Astrocyte of the hippocampus (primary cell): ENCODE measurements around the gene TMEM222.

ENCODE experiments used
- DNase-seq: peaks from one replicate; pipeline ENCODE4 v3.0.0; 2011; ENCODE audit warnings: low read depth, low spot score

The TMEM222 gene

DNA sequence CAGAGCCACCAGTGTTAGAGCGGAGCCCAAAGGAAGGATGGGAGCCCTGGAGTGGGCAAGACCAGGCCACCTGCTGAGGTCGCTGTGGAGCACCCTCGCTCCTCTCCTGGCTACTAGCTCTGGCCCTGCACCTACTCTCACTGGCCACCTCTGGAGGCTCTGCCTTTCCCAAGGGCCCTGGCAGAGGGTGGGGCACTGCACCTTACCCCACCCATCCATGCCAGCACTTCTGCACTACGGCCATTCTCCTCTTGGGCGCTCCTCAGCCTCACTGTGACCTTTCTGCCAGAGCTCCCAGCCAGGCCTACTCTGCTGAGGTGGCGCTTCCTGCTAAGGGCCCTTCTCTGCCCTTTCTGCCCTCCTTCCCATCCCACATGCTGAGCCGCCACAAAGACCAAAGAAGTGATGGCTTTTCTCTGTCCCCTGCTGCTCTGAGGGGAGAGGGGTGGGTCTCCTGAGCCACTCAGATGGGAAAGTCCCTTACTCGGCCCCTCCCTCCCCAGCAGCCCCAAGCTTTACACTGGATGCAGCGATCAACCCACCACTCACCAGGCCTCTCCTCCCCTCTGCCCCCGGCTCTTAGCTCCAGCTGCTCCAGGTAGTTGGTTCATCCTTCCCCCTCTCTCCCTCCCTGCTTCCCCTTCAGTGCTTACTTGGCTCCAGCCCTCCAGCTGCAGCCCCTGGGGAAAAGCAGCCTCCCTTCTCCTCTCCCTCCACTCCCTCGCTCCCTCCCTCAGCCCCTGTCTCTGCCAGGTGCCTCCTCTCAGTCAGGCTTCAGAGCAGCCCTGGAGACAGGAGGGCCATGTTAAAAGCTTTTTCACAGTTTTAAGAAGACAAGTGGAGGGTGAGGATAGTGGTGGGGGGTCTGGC lies 14.8 kb upstream of the TMEM222 start:
- DNase-seq, result no peak

DNA sequence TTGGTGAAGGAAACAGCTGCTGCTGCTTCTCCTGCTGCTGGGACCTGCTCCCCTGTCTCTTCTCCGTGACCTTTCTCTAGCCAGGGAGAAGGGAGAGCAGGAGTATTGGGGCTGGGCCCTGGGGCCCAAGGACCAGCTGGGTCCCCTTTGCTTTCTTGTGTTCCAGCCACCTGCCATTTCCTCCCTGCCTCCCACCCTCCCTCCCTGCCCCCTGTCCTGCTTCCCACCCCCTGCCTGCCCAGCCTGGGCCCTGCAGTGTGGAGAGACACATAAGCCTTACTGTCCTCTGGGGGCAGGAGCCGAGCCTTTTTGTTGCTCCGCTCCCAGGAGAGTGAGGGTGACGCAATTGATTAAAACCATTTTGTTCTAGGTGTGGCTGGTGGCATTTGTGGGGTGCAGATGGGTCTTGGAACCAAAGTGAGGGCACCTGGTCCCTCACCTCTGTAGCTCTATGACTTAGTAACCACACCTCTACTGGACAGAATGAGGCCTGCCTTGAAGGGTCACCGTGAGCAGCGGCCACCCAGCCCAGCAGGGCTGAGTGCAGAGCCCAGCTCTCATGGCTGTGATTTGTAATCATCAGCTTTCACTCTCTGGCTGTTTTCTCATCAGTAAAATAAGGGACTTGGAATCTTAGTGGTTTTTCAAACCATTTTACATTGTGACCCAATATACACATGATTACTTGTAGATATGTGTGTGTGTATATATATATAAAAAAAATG lies 13.9 kb upstream of the TMEM222 start:
- DNase-seq, result no peak

DNA sequence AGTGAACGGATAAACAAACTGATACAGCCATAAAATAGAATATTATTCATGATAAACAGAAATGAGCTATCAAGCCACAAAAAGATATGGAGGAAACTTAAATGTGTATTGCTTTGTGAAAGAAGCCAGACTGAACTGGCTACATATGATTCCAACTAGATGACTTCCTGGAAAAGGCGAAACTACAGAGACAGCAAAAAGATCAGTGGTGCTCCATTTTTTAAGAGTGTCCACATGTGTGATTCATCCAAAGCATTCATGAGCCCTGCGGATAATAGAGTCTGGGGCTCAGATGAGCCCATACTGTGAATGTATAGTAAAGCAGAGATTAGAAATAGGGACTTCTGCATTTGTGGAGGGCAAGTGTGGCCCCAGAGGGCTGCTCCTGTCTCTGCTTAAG lies 7.8 kb upstream of the TMEM222 start:
- no peak for DNase-seq

DNA sequence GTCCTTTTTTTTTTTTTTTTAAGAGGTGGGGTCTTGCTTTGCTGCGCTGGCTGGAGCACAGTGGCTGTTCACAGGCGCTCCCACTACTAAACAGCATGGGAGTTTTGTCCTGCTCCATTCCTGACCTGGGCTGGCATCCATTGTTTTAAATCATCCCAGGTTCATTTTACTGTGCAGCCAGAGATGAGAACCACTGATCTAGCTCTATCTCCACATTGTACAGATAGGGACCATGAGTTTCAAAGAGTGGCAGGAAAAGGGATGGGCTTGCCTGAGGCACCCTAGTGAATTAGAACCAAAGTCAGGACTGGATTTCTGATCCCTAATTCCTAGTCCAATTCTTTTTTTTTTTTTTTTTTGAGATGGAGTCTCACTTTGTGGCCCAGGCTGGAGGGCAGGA lies 7.2 kb upstream of the TMEM222 start:
- no peak for DNase-seq

DNA sequence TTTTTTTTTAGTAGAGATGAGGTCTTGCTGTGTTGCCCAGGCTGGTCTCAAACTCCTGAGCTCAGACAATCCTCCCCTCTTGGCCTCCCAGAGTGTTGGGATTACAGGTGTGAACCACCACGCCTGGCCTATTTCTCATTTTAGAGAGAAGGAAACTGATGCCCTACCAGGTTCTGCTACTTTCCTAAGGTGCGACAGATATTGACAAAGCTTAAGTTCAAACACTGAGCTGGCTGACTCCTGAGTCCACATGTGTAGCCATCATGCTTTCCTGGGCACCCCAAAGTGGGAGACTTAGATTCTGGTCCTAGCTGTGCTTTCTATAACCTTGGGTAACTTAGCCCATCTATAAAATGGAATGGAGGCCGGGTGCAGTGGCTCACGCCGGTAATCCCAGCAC lies 5.1 kb upstream of the TMEM222 start:
- no peak for DNase-seq

DNA sequence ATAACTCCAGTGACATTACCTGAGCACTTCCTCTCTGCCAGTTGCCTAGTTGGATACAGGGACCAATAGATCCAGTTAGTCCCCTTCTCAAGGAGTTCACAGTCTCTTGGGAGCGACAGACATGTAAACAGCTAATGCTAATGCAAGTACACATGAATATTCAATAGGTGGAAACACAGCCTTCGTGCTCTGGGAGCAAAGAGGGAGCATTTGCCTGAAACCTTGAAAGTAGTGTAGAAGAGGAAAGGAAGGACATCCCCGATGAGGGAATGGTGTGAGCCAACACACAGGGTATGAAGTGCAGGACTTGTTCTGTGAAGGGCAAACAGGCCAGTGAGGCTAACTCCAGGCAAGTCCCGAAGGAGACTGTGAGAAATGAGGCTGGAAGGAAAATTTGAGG lies 3.8 kb upstream of the TMEM222 start:
- no peak for DNase-seq

DNA sequence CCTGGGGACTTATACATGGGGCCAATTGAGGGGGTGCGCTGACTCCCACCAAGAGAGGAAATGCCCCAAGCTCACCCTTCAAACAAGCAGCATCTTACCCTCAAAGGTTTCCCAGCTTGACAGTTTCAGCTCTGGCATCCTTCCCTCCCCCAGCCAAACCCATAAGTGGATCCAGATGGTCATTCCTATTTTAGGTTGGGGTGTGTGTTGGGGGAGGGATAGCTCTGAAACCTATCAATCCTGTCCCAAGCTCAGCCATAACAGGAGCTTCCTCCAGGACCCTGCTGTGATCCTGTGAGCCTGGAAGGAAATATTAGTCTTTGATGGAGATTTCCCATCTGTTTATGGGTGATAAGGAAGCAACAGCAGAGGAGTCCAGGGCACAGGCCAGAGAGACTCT lies 3.4 kb upstream of the TMEM222 start:
- no peak for DNase-seq

DNA sequence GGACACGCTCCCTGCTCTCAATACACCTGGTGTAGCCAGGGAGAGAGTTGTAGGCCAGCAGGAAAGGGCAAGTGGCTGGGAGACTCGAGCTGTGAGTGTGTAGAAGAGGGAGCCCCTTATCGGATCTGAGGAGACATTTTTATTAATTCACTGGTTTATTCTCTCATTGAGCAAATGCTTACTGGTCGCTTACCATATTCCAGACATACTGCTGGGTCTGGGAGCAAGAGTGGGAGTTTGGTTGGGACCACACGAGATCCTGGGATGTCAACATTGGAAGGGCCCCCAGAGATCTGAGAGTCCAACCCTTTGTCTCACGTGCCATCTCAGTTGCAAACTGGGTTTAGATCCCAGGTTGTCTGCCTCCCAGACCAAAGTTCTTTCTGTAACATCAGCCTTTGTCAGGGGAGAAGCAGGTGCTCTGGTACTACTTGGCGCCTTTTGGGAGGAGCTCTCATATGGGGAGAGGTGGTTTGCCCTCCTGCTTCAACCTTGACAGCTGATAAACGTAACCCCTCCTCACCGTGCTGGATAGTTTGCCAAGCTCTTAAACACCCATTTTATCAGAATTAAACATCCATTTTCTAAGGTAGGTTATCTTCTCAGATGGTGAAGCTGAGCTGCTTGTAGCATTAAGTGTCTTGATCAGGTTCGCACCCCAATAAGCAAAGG lies 742 bp downstream of the TMEM222 start:
- no peak for DNase-seq

DNA sequence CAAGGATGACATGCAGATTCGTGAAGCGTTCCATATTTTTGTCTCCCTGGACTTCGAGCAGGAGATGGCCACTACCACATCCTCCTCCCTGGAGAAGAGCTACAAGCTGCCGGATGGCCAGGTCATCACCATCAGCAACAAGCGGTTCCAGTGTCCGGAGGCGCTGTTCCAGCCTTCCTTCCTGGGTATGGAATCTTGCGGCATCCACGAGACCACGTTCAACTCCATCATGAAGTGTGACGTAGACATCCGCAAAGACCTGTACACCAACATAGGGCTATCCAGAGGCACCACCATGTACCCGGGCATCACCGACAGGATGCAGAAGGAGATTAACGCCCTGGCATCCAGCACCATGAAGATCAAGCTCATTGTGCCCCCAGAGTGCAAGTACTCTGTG lies 3.3 kb downstream of the TMEM222 start:
- no peak for DNase-seq

DNA sequence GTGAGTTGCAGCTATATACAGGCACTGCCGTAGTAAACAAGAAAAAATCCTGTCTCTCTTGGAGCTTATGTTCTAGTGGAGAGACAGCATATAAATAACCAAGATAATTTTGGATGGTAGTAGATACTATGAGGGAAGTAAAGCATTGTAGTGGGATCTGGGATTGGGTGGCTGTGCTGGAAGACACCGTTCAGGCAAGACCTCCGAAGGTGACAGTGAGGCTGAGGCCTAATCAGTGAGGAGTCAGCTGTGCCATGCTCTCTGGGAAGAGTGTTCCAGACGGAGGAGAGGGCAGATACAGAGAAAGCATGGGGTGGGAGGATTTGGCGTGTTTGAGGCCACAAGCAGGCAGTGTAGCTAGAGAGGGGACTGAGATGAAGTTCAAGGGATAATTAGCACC lies 6.0 kb downstream of the TMEM222 start:
- no peak for DNase-seq

DNA sequence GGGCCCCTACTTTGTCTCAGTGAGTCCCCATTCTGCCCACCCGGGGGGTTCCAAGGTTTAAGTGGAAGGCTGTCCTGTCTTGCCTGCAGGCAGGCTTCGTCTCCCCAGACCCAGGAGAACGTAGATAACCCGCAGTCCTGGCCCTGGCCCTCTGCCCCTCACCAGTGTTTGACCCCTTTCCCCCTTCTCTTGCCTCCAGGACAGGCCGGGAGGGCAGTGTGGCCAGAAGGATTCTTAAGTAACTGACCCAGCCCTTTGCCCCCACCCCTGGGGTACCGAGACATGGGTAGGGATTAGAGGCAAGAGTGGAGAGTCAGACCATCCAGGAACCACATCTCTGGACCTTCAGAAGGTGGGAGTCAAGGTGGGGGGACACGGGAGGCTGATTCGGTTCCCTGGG lies 8.8 kb downstream of the TMEM222 start:
- DNase-seq, result no peak

DNA sequence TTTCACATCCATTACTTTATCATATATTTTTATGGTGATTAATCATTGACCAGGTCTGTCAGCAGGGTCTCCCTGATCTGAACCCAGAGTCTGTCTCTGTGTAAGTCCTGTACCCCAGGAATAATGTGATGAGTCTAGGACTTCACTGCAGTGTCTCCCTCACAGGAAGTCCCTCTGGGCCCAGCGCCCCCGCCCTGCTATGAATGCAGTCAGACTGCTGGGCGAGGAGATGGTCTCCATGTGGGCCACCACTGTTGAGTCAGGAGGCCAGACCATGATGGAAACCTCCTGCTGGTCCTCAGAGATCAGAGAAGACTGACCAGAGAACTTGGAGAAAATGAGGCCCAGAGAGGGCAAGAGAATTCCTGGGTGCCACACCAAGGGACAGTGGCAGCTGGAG lies 9.5 kb downstream of the TMEM222 start:
- DNase-seq, result no peak

DNA sequence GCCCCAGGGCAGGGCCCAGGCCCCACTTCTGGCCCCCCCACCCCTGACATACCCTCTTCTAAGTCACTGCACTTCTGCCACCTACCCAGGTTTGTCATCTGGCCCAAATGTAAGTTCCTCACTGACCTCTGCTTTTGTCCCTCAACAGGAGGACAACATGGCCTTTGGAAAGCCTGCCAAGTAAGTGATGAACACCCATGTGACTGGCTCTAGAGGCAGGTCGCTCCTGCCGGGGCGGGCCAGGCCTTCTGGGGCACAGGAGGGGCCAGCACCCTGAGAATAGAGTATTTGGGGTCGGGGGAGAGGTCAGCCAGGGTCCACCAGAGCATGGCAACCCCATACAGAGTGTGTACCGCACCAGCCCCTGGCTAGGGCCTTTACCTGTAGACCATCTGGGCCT lies 10.0 kb downstream of the TMEM222 start:
- DNase-seq, result no peak

DNA sequence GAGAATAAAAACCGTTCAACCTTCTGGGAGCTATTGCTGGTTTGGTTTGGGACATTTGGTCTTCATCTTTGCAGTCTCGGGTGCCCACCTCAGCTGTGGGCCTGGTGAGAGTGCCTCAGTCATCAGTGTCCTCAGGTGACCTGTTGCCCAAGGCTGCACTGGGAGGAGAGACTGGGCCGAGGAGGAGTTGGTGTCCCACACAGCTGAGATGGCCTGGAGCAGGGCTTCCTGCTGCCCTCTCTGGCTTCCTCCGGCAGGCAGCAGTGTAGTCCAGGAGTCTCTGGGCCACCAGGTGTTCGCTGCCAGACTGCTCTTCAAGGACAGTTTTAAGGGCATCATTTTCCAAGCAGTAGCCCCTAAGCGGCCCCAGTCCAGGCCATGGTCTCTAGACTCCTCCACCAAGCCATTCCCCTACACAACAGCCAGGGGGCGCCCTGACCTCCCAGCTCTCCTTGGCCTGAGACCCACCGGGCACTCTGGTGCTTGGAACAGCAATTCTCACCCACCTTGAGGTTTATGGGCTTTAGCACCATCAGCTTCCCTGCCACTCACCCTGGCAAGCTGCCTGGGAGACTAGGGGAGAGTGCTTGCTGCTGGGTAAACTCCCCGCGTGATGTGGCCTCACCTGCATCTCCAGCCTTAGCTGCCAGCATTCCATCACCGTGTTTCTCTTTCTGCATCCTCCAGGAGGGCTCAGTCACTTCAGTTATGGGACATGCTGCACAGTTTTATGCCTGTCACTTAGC lies 10.7 kb downstream of the TMEM222 start:
- DNase-seq, result peak; percentile 62

DNA sequence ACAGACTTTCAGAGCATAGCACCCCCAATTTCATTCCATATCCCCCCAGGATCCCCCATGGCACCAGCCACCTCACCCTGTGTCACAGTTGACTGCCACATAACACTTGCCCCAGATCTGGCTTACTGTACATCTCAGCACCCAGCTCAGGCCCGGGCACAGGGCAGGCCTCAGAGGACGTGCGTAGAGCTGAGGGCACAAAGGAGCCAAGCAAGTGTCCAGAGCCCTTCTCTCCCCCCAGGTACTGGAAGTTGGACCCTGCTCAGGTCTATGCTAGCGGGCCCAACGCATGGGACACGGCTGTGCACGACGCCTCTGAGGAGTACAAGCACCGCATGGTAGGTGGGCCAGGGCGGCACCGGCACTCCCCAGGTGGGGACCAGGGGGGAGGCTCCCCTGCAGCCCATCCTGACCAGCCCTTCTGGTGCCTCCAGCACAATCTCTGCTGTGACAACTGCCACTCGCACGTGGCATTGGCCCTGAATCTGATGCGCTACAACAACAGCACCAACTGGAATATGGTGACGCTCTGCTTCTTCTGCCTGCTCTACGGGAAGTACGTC lies 11.8 kb downstream of the TMEM222 start:
- no peak for DNase-seq

DNA sequence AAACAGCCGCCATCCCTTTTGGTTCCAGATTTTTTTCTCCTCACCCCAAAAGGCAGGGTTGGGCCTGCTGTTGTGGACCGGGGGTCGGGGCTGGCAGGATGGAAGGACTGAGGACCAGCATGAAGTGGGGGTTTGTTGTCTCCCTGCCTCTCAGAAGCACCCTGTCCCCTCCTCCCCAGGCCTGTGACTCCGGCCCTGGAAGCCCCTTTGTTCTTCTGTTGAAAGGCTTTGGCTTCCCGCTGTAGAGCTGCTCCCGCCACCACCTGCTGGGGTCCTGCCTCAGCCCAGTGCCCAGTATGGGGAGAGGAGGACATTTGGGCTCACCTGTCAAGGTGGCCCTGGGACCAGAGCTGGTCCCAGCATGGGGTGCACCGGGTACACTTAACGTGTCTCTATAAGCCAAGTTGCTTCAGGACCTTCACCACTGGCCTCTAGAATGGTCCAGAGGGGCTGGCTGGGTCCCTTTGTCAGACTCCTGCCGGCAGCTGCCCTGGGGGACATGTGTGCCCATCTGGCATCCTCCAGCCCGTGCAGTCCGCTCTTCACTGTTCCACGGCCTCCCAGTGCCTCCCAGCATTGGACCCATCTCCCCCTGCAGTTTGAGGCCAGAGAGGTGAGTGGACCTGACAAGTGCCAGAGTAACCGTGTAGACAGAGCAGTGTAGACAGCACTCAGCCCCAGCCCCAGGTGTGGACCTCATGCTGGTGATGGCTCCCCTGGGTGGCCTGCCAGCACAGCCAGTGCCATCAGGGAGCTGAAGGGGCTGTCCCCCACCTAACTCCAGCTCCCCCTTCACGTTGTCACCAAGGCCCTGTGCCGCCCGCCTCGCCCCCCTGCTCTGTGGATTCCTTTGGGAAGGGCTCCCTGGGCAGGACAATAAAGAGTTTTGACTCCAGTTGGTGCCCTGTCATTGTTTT lies 13.8 kb downstream of the TMEM222 start:
- DNase-seq, result no peak

DNA sequence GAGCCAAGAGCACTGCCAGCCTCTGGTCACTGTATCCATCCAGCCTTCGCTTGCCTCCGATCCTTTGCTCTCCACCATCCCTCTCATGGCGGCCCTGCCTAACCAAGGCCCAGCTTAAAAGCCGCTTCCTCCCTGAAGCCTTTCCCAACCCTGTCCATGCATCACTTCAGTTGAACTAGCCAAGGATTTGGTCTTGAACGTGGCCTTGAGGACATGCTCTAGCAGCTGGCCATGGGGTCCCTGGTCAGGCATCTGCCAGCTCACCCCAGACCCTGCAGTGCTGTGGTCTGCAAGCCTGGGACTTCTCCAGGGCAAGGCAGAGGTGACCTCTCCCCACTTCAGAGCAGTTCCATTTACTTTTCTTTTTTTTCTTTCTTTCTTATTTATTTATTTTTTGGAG lies 14.8 kb downstream of the TMEM222 start:
- DNase-seq, result no peak

DNA sequence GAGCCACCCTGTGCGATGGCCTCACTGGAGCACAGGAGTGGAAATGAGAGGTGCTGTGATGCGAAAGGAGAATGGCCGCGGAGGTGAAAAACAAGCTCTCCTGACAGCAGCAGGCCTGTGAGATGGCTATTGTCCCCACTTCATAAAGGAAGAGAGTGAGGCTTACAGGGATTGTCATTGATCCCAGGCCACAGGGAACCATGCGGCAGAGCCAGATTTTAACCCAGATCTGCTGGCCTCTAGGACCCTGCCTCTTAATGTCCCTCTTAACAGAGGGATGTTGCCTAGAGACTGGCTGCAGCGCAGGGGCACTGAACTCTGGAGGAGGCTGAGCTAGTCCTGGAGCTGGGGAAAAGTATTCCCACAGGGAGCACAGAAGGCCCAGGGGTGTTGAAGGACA lies 16.8 kb downstream of the TMEM222 start:
- DNase-seq, result no peak

DNA sequence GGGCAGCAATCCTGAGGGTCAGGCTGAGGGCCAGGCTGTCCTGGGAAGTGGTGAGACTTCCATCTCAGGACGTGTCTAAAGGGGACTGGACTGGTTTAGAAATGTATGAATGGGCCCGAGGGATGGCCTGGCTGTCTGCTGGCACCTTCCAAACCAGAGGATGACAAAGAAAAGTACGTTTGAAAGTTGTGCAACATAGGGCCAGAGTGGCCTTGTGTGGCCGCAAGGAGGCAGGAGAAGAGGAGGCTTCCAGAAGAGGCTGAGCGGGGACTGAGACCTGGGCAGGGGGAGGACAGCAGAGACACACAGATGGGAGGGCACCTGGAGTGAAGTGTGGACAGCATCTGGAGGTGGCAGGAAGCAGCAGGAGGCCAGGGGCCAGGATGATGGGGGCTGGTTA lies 17.2 kb downstream of the TMEM222 start:
- no peak for DNase-seq

DNA sequence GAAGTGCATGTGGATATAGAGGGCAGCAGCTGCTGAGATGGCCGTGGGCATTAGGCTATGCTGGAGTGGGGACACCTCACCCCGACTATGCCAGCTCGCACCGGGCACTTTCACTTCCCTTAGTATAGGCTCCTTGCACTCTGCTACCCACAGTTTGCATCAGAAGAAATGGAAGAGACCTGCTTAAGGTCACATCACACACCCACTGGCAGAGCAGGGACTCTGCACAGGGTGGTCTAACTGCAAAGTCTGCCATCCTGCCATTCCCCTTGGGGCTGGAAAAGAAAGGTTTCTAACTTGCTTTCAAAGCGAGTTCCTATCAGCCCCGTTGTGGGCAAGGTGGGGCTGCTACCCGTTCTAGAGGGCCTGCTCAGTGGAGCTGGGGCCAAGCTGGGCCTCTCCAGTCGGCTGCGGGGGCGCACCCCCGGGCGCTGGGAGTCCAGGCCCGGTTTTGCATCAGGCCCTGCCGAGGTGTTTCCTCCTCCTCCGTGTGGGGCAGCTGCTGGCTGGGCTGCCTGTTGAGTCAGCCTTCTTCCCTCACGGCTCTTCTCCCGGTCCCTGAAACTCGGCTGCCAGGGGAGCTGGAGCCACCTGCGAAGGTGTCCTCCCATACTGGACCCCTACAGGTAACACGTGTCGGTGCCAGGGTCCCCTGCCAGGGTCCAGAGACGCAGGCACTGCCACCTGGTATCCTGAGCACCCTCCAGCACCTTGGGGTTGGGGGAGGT lies 19.7 kb downstream of the TMEM222 start, which contains the start of gene SYTL1:
Gene SYTL1 (plus strand): TSS at position 498 of the 728 bp plus-strand sequence. CDS start 3,313 bp downstream, outside the sequence.
- peak; percentile 85 for DNase-seq
